Mucosa of descending colon (tissue), 3 donors: ENCODE data around the gene FBLN1. TPM values are rescaled to one million over a fixed set of nuclear protein-coding genes. Genes with fewer than 3 reads are reported as not detected.
A peak's percentile ranks its signal among the peaks of the same experiment; 100 is the strongest.

Experiments used
- ATAC-seq: fragments of 200-7000 bp; cut with Tn5 transposase; one replicate; pipeline ENCODE4 v1.9.1; 2020; ENCODE audit warnings: mild to moderate bottlenecking, moderate library complexity
- DNase-seq, 3 donors: peaks; one replicate each; pipeline ENCODE4 v3.0.0-alpha.2; 2020
- H3K36me3 ChIP-seq: fragments of 200-600 bp; one replicate; pipeline ENCODE4 v1.8.0; 2021; ENCODE audit warnings: low read depth, mild to moderate bottlenecking
- H3K4me1 ChIP-seq: fragments of 200-600 bp; one replicate; pipeline ENCODE4 v1.8.0; 2021; ENCODE audit warnings: low read depth, mild to moderate bottlenecking
- H3K4me3 ChIP-seq: fragments of 200-600 bp; one replicate; pipeline ENCODE4 v1.8.0; 2021; ENCODE audit warnings: mild to moderate bottlenecking
- H3K9me3 ChIP-seq: fragments of 200-600 bp; one replicate; pipeline ENCODE4 v1.8.0; 2021; ENCODE audit warnings: mild to moderate bottlenecking
- intact Hi-C, 2 donors: fragments of 100-400 bp; cut with DNase I in 1 of 2; cut with micrococcal nuclease in 1 of 2; formaldehyde crosslinking; loops; one replicate each; pipeline versions ENCODE4 v1.11.0 to v1.11.1; 2022; cut with DNase I, micrococcal nuclease
- total RNA-seq, 3 donors: library from RNA; stranded (reverse); fragmentation: NEBNext Ultra II Directional in 2 of 3; extraction: Animal tissue kit (Norgen Biotek cat#: 25700) in 2 of 3; gene quantifications; one replicate each; pipeline versions ENCODE4 v1.2.1 to v1.2.4, GENCODE V29; 2021 to 2023
- TF ChIP-seq, protein P1 (sequence below): fragments of 200-600 bp; IDR thresholded peaks from one replicate; pipeline ENCODE4 v1.8.0; 2022; ENCODE audit warnings: antibody characterized with exemption, mild to moderate bottlenecking
- donor health status: DM: no; HTN: no; CAD: no; lungs with moderate emphysema.
- donor health status: DM: no; HTN: no; CAD: no.
- donor health status: DM: no; HTN: yes; CAD: no.

The FBLN1 gene
- total RNA-seq, 3 donors from 2014 or later: 34.1 to 198 (median 88.3) TPM

DNA sequence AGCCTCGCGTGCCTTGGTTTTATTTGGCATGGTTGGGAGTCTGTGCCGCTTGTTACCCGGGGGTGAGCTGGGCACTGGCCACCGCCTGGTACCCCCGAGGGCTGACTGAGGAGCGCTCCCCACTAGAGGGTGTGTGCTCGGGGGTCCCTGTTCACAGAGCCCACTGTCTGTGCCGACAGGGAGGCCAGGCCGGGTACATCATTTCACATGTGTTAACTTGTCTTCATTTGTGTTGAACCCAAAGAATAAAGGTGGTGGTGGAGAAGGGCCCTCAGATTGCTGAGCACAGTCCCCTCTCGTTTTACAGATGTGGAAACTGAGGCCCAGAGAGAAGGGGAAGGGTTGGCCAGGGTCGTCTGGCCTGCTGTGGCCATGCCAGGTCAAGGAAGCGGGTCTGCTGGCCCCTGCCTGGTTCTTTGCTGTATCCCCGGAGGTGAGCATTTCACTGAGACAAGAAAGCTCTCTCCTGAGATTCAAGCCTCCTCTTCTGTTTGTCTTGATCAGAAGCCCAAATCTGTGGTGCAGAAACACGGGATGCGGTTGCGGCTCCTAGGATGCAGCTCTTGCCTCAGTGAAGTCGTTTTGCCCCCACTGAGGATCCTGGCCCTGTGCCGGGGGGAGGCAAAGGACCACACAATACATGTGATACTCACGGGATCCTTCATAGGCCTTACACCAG, 60.8 kb downstream of the FBLN1 start:
- ATAC-seq (no peak), DNase-seq (peak in 1 of 3 donors; percentile 1)
- Histone ChIP-seq H3K9me3 (peaks cover 8% of the 10 kb centered on the region), H3K4me3 (no peak overlapping the region), H3K4me1 (no peaks in the 10 kb centered on the region), H3K36me3 (no peaks in the 10 kb centered on the region)
- intact Hi-C loops: loop anchor here in 1 of 2 donors (10.0 kb wide), 1 partner anchor 289 kb away; no protein-coding TSS in a partner anchor
- TF ChIP-seq, protein P1, sequence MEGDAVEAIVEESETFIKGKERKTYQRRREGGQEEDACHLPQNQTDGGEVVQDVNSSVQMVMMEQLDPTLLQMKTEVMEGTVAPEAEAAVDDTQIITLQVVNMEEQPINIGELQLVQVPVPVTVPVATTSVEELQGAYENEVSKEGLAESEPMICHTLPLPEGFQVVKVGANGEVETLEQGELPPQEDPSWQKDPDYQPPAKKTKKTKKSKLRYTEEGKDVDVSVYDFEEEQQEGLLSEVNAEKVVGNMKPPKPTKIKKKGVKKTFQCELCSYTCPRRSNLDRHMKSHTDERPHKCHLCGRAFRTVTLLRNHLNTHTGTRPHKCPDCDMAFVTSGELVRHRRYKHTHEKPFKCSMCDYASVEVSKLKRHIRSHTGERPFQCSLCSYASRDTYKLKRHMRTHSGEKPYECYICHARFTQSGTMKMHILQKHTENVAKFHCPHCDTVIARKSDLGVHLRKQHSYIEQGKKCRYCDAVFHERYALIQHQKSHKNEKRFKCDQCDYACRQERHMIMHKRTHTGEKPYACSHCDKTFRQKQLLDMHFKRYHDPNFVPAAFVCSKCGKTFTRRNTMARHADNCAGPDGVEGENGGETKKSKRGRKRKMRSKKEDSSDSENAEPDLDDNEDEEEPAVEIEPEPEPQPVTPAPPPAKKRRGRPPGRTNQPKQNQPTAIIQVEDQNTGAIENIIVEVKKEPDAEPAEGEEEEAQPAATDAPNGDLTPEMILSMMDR: no peak

DNA sequence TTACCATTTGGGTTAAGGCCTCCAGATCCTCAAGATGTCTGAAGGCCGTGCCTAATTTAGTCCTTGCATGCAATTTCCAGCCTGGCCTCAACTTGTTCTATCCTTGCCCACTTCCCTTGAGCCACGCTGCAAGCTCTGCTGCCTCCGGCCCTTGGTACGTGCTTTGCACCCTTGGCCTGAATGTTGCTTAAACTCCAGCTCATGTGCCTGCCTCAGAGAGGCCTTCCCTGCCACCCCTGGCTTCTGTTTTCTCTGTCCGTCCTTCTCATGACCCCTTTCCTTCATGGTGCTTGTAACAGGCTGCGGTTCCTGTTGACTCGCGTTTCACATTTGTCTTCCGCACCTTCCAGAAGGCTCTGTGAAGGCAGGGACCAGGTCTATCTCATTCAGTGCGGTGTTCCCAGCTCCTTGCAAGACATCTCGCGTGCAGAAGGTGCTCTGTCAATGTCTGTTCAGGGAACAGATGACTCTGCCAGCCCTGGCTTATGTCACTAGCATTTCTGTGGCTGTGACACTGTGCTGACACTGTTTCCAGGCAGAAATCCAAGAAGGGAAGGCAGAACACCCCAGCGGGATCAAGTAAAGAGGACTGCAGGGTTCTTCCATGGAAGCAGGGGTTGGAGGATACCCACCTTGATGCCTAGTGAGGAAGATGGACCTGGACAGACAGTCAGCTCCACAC, 61.8 kb downstream of the FBLN1 start:
- ATAC-seq: no peak
- Histone ChIP-seq H3K36me3 (no peaks in the 10 kb centered on the region), H3K9me3 (peaks cover 8% of the 10 kb centered on the region), H3K4me3 (no peak overlapping the region), H3K4me1 (no peaks in the 10 kb centered on the region)
- TF ChIP-seq, protein P1: no peak
- intact Hi-C loops: loop anchor here in 1 of 2 donors (10.0 kb wide), 1 partner anchor 290 kb away; no protein-coding TSS in a partner anchor
- peak in 1 of 3 donors; percentile 4 for DNase-seq

DNA sequence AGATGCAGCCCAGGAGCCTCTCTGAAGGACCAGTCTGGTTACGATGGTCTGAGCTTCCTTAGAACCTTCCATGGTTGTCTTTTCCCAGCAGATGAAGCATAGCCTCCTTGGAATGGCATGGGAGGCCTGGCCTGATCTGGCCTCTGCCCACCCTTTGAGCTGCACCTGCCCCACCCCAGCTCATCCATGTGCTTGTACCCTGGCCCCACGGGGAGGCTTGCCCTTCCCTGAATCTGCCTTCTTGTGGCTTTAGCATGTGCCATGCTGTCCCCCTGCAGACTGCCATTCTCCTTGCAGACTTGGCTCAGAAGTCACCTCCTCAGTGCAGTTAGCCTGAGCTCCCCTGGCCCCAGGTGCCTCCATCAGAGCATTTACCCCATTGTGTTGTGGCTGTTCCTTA, 62.5 kb downstream of the FBLN1 start:
- Histone ChIP-seq H3K36me3 (no peaks in the 10 kb centered on the region), H3K9me3 (peaks cover 5% of the 10 kb centered on the region), H3K4me1 (no peaks in the 10 kb centered on the region), H3K4me3 (no peak overlapping the region)
- DNase-seq (peak in 1 of 3 donors; percentile 12), ATAC-seq (no peak)
- TF ChIP-seq, protein P1: no peak
- intact Hi-C loops: loop anchor here in 1 of 2 donors (10.0 kb wide), 1 partner anchor 290 kb away; no protein-coding TSS in a partner anchor

DNA sequence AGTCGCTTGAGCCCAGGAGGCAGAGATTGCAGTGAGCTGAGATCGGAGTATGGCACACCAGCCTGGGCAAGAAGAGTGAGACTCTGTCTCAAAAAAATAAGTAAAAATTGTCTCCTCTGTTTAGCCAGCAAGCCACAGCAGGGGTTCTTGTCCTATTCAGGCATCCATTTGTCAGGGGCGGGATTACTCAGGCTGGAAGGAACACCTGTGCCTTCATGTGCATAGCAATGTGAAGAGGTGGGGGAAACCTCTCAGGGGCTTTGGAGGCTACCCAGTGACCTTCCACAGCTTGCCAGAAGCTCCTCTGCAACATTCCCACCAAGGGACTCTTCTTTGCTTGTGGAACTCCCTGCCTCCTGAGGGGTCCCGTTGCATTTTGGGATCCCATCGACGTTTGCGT, 63.3 kb downstream of the FBLN1 start:
- ATAC-seq: no peak
- TF ChIP-seq, protein P1: no peak
- no peaks in the 10 kb centered on the region for H3K9me3 ChIP-seq
- intact Hi-C loops: loop anchor here in 1 of 2 donors (10.0 kb wide), 1 partner anchor 291 kb away; no protein-coding TSS in a partner anchor
- H3K4me1 ChIP-seq: no peaks in the 10 kb centered on the region
- no peaks in the 10 kb centered on the region for H3K36me3 ChIP-seq
- no peak overlapping the region for H3K4me3 ChIP-seq
- DNase-seq: no peak

- H3K36me3 ChIP-seq: no peaks in the 10 kb centered on the region
- H3K9me3 ChIP-seq: peaks cover 5% of the 10 kb centered on the region
- TF ChIP-seq, protein P1: no peak
- ATAC-seq (no peak), DNase-seq (no peak)
- H3K4me3 ChIP-seq: no peak overlapping the region
- intact Hi-C loops: loop anchor here in 1 of 2 donors (10.0 kb wide), 1 partner anchor 293 kb away; no protein-coding TSS in a partner anchor
- H3K4me1 ChIP-seq: no peaks in the 10 kb centered on the region
These were observed 65.5 kb downstream of the FBLN1 start for GRCh38 chr22:45568213-45568612.
